HepG2 (cell line): Measurements from ENCODE around the gene C19orf73. TPM values are rescaled to one million over a fixed set of nuclear protein-coding genes. Genes with fewer than 3 reads are reported as not detected.

Source experiments
- FOXM1 ChIP-seq: sonication (generic); formaldehyde crosslinking; IDR thresholded peaks from 2 replicates; pipeline ENCODE4 v1.5.0; 2020; ENCODE audit warnings: missing genetic modification reagents
- HNF1A ChIP-seq, 2 experiments: sonication (generic) in 1 of 2; formaldehyde crosslinking in 1 of 2; IDR thresholded peaks; 2 replicates each; pipeline versions ENCODE4 v1.4.0 to v1.6.1; 2016 to 2020; ENCODE audit warnings: borderline replicate concordance in 1 of 2, low read depth in 1 of 2, mild to moderate bottlenecking in 1 of 2, missing genetic modification reagents in 1 of 2
- IRF2 ChIP-seq: IDR thresholded peaks from 2 replicates; pipeline ENCODE4 v1.6.1; 2018; ENCODE audit warnings: missing genetic modification reagents, missing compliant biosample characterization
- KMT2A ChIP-seq: sonication (generic); formaldehyde crosslinking; IDR thresholded peaks from 2 replicates; pipeline ENCODE4 v1.4.0; 2020; ENCODE audit warnings: missing genetic modification reagents
- SMYD3 ChIP-seq: sonication (generic); formaldehyde crosslinking; IDR thresholded peaks from 2 replicates; pipeline ENCODE4 v1.8.1; 2023; ENCODE audit warnings: mild to moderate bottlenecking, missing genetic modification reagents
- SOX5 ChIP-seq: IDR thresholded peaks from 2 replicates; pipeline ENCODE4 v1.6.1; 2016; ENCODE audit warnings: borderline replicate concordance
- STAG1 ChIP-seq: sonication (generic); formaldehyde crosslinking; IDR thresholded peaks from 2 replicates; pipeline ENCODE4 v1.4.0; 2020; ENCODE audit warnings: missing genetic modification reagents
- TBP ChIP-seq: sonication (generic); formaldehyde crosslinking; IDR thresholded peaks from 2 replicates; pipeline ENCODE4 v1.5.0; 2020; ENCODE audit warnings: missing genetic modification reagents
- ZNF605 ChIP-seq: sonication (generic); formaldehyde crosslinking; IDR thresholded peaks from 2 replicates; pipeline ENCODE4 v1.8.0; 2022; ENCODE audit warnings: mild to moderate bottlenecking, missing genetic modification reagents
- ZNF703 ChIP-seq: sonication (generic); formaldehyde crosslinking; IDR thresholded peaks from 2 replicates; pipeline ENCODE4 v1.5.1; 2020; ENCODE audit warnings: missing genetic modification reagents, mild to moderate bottlenecking, moderate library complexity, borderline replicate concordance
- polyA plus RNA-seq, 8 experiments: library from polyadenylated mRNA; depleted of rRNA in 3 of 8; stranded (reverse) in 7 of 8; unstranded in 1 of 8; fragments of >200 nt; fragmentation: Illumina TruSeq in 4 of 8; extraction: Trizol in 4 of 8; gene quantifications; 2 replicates each; pipeline versions ENCODE4 v1.2.1 to v1.2.3, GENCODE V29; 2011 to 2016; ENCODE audit warnings: low read depth in 4 of 8, missing spikeins in 1 of 8, mixed read lengths in 1 of 8; ENCODE audit not compliant: insufficient read depth in 1 of 8
- total RNA-seq, 5 experiments: library from RNA; depleted of rRNA; stranded (reverse); fragments of >200 nt; fragmentation: Illumina TruSeq; extraction: Trizol; gene quantifications; 2 replicates each; pipeline ENCODE4 v1.2.3, GENCODE V29; 2016; ENCODE audit warnings: low read depth in 1 of 5
- TF ChIP-seq, protein P1 (sequence below): sonication (generic); formaldehyde crosslinking; IDR thresholded peaks from 2 replicates; pipeline ENCODE4 v1.8.0; 2022; ENCODE audit warnings: mild to moderate bottlenecking, missing genetic modification reagents, borderline replicate concordance
- TF ChIP-seq, protein P2 (sequence below): sonication (generic); formaldehyde crosslinking; IDR thresholded peaks from 2 replicates; pipeline ENCODE4 v1.4.0; 2020; ENCODE audit warnings: mild to moderate bottlenecking, missing genetic modification reagents

Gene C19orf73
- total and polyA plus RNA-seq, 2 of the 13 experiments (the other 11 are each of a cell fraction or from before 2014, with no cell fraction given) = 1.4 to 1.5 TPM

DNA sequence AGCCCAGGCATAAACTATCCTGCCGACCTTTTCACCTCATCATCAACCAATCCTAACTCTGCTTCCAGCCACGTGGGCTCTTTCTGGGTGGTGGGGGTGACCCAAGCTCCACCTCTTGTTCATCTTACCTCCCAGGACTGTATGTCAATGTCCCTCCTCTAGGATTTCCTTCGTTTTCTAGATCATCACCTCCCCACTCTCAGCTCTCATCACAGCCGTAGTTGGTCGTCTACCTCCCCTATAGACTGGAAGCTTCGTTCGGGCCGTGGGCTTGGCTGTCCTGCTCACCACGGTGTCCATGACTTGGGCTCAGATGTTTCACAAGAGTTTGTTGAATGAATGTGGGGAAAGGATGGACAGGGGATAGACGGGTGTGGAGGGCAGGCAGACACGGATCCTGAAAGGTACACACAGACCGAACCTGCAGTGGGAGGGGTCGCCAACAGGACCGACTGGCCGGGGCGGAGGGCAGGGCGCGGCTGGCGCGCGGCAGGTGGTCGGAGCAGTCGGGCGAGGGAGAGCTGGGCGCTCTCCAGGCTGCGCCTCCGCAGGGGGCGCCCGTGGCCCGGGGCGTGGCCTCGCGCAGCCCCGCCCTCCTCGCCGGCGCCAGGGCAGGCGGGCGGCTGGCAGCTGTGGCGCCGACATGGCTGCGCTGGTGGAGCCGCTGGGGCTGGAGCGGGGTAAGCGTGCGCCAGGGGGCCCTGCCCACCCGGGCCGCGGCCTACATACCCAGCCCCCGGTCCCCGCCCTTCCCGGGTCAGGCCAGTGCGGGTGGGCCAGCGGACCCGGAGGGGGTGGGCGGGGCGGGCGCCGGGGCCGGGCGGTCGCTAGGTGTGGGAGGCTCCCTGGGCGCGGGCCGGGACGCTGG lies 4.9 kb downstream of the C19orf73 start, which contains the start of gene LIN7B (continued):
- TF ChIP-seq TBP (CRISPR knock-in tag) = no peak; the same call in 1 of the 2 replicates
- no peak for TF ChIP-seq ZNF703
- TF ChIP-seq, protein P1, sequence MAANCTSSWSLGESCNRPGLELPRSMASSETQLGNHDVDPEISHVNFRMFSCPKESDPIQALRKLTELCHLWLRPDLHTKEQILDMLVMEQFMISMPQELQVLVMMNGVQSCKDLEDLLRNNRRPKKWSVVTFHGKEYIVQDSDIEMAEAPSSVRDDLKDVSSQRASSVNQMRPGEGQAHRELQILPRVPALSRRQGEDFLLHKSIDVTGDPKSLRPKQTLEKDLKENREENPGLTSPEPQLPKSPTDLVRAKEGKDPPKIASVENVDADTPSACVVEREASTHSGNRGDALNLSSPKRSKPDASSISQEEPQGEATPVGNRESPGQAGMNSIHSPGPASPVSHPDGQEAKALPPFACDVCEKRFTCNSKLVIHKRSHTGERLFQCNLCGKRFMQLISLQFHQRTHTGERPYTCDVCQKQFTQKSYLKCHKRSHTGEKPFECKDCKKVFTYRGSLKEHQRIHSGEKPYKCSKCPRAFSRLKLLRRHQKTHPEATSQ (CRISPR knock-in tag) = no peak
- no peak for TF ChIP-seq STAG1 (CRISPR knock-in tag)
- TF ChIP-seq IRF2 = 0 out of 2 replicates have a peak, but pooled peaks have one; percentile 25
- no peak for TF ChIP-seq KMT2A (CRISPR knock-in tag)
- TF ChIP-seq SMYD3 = no peak
- no peak for TF ChIP-seq FOXM1 (CRISPR knock-in tag)
- TF ChIP-seq ZNF605 (CRISPR knock-in tag) = no peak
- no peak for TF ChIP-seq SOX5 (CRISPR knock-in tag)
- TF ChIP-seq, protein P2, sequence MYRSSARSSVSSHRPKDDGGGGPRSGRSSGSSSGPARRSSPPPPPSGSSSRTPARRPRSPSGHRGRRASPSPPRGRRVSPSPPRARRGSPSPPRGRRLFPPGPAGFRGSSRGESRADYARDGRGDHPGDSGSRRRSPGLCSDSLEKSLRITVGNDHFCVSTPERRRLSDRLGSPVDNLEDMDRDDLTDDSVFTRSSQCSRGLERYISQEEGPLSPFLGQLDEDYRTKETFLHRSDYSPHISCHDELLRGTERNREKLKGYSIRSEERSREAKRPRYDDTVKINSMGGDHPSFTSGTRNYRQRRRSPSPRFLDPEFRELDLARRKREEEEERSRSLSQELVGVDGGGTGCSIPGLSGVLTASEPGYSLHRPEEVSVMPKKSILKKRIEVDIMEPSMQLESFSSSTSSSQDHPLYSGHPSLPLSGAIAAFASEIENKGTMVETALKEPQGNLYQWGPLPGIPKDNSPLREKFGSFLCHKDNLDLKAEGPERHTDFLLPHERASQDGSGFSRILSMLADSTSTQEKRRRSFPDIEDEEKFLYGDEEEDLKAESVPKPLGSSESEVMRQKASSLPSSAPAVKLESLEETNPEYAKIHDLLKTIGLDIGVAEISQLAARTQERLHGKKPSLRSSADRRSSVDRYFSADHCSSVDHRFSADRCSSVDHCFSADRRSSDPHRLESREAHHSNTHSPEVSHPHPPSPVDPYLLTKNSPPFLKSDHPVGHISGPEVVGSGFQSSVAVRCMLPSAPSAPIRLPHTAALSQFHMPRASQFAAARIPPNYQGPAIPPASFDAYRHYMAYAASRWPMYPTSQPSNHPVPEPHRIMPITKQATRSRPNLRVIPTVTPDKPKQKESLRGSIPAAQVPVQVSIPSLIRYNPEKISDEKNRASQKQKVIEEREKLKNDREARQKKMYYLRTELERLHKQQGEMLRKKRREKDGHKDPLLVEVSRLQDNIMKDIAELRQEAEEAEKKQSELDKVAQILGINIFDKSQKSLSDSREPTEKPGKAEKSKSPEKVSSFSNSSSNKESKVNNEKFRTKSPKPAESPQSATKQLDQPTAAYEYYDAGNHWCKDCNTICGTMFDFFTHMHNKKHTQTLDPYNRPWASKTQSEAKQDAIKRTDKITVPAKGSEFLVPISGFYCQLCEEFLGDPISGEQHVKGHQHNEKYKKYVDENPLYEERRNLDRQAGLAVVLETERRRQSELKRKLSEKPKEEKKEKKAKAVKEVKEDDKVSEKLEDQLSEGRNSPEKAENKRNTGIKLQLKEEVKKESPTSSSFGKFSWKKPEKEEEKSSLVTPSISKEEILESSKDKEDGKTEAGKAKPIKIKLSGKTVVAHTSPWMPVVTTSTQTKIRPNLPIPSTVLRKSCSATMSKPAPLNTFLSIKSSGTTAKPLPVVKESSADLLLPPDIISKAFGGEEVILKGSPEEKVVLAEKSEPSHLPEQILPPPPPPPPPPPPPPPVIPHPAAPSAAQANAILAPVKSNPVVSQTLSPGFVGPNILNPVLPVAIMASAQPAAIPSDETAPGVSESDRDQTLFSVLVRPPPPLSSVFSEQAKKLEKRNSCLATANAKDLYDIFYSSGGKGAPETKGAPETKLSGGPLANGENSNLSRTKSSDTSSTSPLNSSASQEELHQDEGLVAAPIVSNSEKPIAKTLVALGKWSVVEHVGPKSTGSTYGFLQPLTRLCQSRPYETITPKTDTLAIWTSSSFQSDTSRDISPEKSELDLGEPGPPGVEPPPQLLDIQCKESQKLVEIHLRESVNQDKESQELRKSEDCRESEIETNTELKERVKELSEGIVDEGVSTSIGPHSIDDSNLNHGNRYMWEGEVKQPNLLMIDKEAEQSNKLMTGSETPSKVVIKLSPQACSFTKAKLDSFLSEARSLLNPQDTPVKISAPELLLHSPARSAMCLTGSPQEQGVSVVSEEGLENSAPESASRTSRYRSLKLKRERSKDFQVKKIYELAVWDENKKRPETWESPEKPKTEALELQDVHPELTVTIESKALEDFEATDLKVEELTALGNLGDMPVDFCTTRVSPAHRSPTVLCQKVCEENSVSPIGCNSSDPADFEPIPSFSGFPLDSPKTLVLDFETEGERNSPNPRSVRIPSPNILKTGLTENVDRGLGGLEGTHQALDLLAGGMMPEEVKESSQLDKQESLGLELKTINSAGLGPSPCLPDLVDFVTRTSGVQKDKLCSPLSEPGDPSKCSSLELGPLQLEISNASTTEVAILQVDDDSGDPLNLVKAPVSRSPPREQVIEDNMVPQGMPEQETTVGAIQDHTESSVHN (CRISPR knock-in tag) = no peak; the same call in 1 of the 2 replicates
- no peak for TF ChIP-seq HNF1A (IDR thresholded peaks at IDR 0.05; ENCODE audit: low read depth)
- no peak for TF ChIP-seq HNF1A (CRISPR knock-in tag; IDR thresholded peaks at IDR 0.05; ENCODE audit: borderline replicate concordance)
